HepG2 (cell line): ENCODE results near the gene CIAO2B. TPM values are rescaled to one million over a fixed set of nuclear protein-coding genes. Genes with fewer than 3 reads are reported as not detected.

Experiments used
- AGO1 ChIP-seq: fragments of 200-400 bp; formaldehyde crosslinking; IDR thresholded peaks from 2 replicates; pipeline ENCODE4 v1.6.1; 2017; ENCODE audit warnings: mild to moderate bottlenecking, low read depth, low read length, moderate library complexity; ENCODE audit not compliant: poor library complexity, severe bottlenecking
- ATF7-NPFF ChIP-seq: sonication (generic); formaldehyde crosslinking; IDR thresholded peaks from 2 replicates; pipeline ENCODE4 v1.8.1; 2023; ENCODE audit warnings: mild to moderate bottlenecking, low read depth, missing genetic modification reagents, moderate library complexity
- EZH2 ChIP-seq: conservative IDR thresholded peaks from 2 replicates; pipeline ENCODE4 v1.6.1; 2012; ENCODE audit warnings: mild to moderate bottlenecking, low read depth, low read length, moderate library complexity
- FOXC1 ChIP-seq: sonication (generic); formaldehyde crosslinking; IDR thresholded peaks from 2 replicates; pipeline ENCODE4 v1.8.0; 2022; ENCODE audit warnings: mild to moderate bottlenecking, missing genetic modification reagents, borderline replicate concordance
- KDM5B ChIP-seq: sonication (generic); formaldehyde crosslinking; IDR thresholded peaks from 2 replicates; pipeline ENCODE4 v1.4.0; 2020; ENCODE audit warnings: missing genetic modification reagents, mild to moderate bottlenecking, borderline replicate concordance
- MIXL1 ChIP-seq: IDR thresholded peaks from 2 replicates; pipeline ENCODE4 v1.6.1; 2016
- NAIF1 ChIP-seq: sonication (generic); formaldehyde crosslinking; IDR thresholded peaks from 2 replicates; pipeline ENCODE4 v1.5.0; 2020; ENCODE audit warnings: mild to moderate bottlenecking, missing genetic modification reagents, borderline replicate concordance
- PTBP1 ChIP-seq: fragments of 200-400 bp; formaldehyde crosslinking; IDR thresholded peaks from 2 replicates; pipeline ENCODE4 v1.6.1; 2018; ENCODE audit warnings: low read length, low read depth; ENCODE audit not compliant: poor library complexity, severe bottlenecking
- RBFOX2 ChIP-seq: fragments of 200-400 bp; formaldehyde crosslinking; IDR thresholded peaks from 2 replicates; pipeline ENCODE4 v1.6.1; 2017; ENCODE audit warnings: low read depth, mild to moderate bottlenecking, low read length
- TCF12 ChIP-seq, 2 experiments: fragments of 450-650 bp in 1 of 2; sonication (generic) in 1 of 2; formaldehyde crosslinking in 1 of 2; IDR thresholded peaks; 2 replicates each; pipeline versions ENCODE4 v1.6.1 to v1.8.0; 2017 to 2022; ENCODE audit warnings: antibody characterized with exemption in 1 of 2, mild to moderate bottlenecking in 1 of 2, missing genetic modification reagents in 1 of 2, moderate library complexity in 1 of 2
- TCF7 ChIP-seq: sonication (generic); IDR thresholded peaks from 2 replicates; pipeline ENCODE4 v1.6.1; 2016; ENCODE audit warnings: antibody characterized with exemption, low read depth
- YEATS4 ChIP-seq: sonication (generic); formaldehyde crosslinking; IDR thresholded peaks from 2 replicates; pipeline ENCODE4 v1.4.0; 2020; ENCODE audit warnings: missing genetic modification reagents, borderline replicate concordance
- ZMYM4 ChIP-seq: sonication (generic); formaldehyde crosslinking; IDR thresholded peaks from 2 replicates; pipeline ENCODE4 v1.8.1; 2023; ENCODE audit warnings: mild to moderate bottlenecking, missing genetic modification reagents
- ZNF777 ChIP-seq: sonication (generic); formaldehyde crosslinking; IDR thresholded peaks from 2 replicates; pipeline ENCODE4 v1.4.0; 2020; ENCODE audit warnings: missing genetic modification reagents
- polyA plus RNA-seq, 8 experiments: library from polyadenylated mRNA; depleted of rRNA in 3 of 8; stranded (reverse) in 7 of 8; unstranded in 1 of 8; fragments of >200 nt; fragmentation: Illumina TruSeq in 4 of 8; extraction: Trizol in 4 of 8; gene quantifications; 2 replicates each; pipeline versions ENCODE4 v1.2.1 to v1.2.3, GENCODE V29; 2011 to 2016; ENCODE audit warnings: low read depth in 4 of 8, missing spikeins in 1 of 8, mixed read lengths in 1 of 8; ENCODE audit not compliant: insufficient read depth in 1 of 8
- total RNA-seq, 5 experiments: library from RNA; depleted of rRNA; stranded (reverse); fragments of >200 nt; fragmentation: Illumina TruSeq; extraction: Trizol; gene quantifications; 2 replicates each; pipeline ENCODE4 v1.2.3, GENCODE V29; 2016; ENCODE audit warnings: low read depth in 1 of 5
- TF ChIP-seq, protein P1 (sequence below): sonication (generic); formaldehyde crosslinking; IDR thresholded peaks from 2 replicates; pipeline ENCODE4 v1.5.1; 2020; ENCODE audit warnings: mild to moderate bottlenecking, missing genetic modification reagents, borderline replicate concordance
- TF ChIP-seq, protein P2 (sequence below): sonication (generic); formaldehyde crosslinking; IDR thresholded peaks from 2 replicates; pipeline ENCODE4 v1.4.0; 2020; ENCODE audit warnings: missing genetic modification reagents
- TF ChIP-seq, protein P3 (sequence below): sonication (generic); formaldehyde crosslinking; IDR thresholded peaks from 2 replicates; pipeline ENCODE4 v1.5.1; 2020; ENCODE audit warnings: mild to moderate bottlenecking, missing genetic modification reagents, moderate library complexity

CIAO2B gene
- total and polyA plus RNA-seq, 2 of the 13 experiments (the other 11 are each of a cell fraction or from before 2014, with no cell fraction given) = 157 to 293 TPM

DNA sequence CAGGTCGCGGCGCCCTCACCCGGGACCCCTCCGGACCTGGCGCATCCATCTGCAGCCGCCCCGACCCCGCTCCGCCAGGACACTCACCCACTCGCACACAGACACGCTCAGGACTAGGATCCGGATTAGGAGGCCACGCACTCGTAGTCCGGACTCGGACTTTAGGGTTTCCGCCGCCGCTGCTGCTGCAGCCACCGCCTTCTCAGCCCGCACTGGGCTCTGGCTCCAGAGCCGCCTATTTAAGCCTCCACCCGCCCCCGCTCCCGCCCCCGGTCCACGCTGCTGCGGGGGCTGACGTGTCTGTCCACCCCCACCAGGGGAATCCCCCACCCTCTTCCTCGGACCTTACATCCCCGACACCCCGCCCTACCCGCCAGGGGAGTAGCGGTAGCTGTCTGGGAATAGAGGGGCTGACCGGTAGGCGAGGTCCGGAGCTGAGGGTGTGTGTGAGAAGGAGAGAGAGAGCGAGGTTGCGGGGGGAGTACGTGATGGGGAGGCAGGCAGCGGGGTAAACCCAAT is 8.8 kb downstream of the CIAO2B start, which contains the start of gene RRAD (continued):
- TF ChIP-seq, protein P1, sequence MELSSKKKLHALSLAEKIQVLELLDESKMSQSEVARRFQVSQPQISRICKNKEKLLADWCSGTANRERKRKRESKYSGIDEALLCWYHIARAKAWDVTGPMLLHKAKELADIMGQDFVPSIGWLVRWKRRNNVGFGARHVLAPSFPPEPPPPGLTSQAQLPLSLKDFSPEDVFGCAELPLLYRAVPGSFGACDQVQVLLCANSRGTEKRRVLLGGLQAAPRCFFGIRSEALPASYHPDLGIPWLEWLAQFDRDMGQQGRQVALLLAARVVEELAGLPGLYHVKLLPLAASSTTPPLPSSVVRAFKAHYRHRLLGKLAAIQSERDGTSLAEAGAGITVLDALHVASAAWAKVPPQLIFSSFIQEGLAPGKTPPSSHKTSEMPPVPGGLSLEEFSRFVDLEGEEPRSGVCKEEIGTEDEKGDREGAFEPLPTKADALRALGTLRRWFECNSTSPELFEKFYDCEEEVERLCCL = no peak
- no peak for TF ChIP-seq TCF7
- TF ChIP-seq, protein P2, sequence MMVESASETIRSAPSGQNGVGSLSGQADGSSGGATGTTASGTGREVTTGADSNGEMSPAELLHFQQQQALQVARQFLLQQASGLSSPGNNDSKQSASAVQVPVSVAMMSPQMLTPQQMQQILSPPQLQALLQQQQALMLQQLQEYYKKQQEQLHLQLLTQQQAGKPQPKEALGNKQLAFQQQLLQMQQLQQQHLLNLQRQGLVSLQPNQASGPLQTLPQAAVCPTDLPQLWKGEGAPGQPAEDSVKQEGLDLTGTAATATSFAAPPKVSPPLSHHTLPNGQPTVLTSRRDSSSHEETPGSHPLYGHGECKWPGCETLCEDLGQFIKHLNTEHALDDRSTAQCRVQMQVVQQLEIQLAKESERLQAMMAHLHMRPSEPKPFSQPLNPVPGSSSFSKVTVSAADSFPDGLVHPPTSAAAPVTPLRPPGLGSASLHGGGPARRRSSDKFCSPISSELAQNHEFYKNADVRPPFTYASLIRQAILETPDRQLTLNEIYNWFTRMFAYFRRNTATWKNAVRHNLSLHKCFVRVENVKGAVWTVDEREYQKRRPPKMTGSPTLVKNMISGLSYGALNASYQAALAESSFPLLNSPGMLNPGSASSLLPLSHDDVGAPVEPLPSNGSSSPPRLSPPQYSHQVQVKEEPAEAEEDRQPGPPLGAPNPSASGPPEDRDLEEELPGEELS (CRISPR knock-in tag) = no peak
- TF ChIP-seq TCF12 (IDR thresholded peaks at IDR 0.05) = no peak
- 0 out of 2 replicates have a peak, but pooled peaks have one; percentile 21 for TF ChIP-seq TCF12 (CRISPR knock-in tag; IDR thresholded peaks at IDR 0.05)
- TF ChIP-seq, protein P3, sequence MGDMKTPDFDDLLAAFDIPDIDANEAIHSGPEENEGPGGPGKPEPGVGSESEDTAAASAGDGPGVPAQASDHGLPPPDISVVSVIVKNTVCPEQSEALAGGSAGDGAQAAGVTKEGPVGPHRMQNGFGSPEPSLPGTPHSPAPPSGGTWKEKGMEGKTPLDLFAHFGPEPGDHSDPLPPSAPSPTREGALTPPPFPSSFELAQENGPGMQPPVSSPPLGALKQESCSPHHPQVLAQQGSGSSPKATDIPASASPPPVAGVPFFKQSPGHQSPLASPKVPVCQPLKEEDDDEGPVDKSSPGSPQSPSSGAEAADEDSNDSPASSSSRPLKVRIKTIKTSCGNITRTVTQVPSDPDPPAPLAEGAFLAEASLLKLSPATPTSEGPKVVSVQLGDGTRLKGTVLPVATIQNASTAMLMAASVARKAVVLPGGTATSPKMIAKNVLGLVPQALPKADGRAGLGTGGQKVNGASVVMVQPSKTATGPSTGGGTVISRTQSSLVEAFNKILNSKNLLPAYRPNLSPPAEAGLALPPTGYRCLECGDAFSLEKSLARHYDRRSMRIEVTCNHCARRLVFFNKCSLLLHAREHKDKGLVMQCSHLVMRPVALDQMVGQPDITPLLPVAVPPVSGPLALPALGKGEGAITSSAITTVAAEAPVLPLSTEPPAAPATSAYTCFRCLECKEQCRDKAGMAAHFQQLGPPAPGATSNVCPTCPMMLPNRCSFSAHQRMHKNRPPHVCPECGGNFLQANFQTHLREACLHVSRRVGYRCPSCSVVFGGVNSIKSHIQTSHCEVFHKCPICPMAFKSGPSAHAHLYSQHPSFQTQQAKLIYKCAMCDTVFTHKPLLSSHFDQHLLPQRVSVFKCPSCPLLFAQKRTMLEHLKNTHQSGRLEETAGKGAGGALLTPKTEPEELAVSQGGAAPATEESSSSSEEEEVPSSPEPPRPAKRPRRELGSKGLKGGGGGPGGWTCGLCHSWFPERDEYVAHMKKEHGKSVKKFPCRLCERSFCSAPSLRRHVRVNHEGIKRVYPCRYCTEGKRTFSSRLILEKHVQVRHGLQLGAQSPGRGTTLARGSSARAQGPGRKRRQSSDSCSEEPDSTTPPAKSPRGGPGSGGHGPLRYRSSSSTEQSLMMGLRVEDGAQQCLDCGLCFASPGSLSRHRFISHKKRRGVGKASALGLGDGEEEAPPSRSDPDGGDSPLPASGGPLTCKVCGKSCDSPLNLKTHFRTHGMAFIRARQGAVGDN = peak; percentile 48
- TF ChIP-seq FOXC1 = 0 out of 2 replicates have a peak, but pooled peaks have one; percentile 29
- TF ChIP-seq MIXL1 (CRISPR knock-in tag) = no peak
- TF ChIP-seq YEATS4 (CRISPR knock-in tag) = 0 out of 2 replicates have a peak, but pooled peaks have one; percentile 19
- no peak for TF ChIP-seq AGO1
- TF ChIP-seq KDM5B (CRISPR knock-in tag) = peak; percentile 50
- no peak for TF ChIP-seq PTBP1
- TF ChIP-seq RBFOX2 = 0 out of 2 replicates have a peak, but pooled peaks have one; percentile 22
- 0 out of 2 replicates have a peak, but pooled peaks have one; percentile 20 for TF ChIP-seq ATF7-NPFF (CRISPR knock-in tag)
- no peak; the same call in 1 of the 2 replicates for TF ChIP-seq ZMYM4 (CRISPR knock-in tag)
- TF ChIP-seq ZNF777 (CRISPR knock-in tag) = peak; percentile 94
- TF ChIP-seq NAIF1 (CRISPR knock-in tag) = no peak
- peak; percentile 89; the same call in 1 of the 2 replicates for TF ChIP-seq EZH2
